Kasumi-1 (cell line): ENCODE results near the gene SUZ12.
"Not testable (repeated sequence)": the region's sequence is repeated elsewhere in the genome, so short reads cannot be mapped to it uniquely, and the experiment has no call there.

Experiments
- DNase-seq, 2 experiments: peaks; one replicate each; lab custom pipeline; 2025; lab: John Stamatoyannopoulos, UW

Gene SUZ12

DNA sequence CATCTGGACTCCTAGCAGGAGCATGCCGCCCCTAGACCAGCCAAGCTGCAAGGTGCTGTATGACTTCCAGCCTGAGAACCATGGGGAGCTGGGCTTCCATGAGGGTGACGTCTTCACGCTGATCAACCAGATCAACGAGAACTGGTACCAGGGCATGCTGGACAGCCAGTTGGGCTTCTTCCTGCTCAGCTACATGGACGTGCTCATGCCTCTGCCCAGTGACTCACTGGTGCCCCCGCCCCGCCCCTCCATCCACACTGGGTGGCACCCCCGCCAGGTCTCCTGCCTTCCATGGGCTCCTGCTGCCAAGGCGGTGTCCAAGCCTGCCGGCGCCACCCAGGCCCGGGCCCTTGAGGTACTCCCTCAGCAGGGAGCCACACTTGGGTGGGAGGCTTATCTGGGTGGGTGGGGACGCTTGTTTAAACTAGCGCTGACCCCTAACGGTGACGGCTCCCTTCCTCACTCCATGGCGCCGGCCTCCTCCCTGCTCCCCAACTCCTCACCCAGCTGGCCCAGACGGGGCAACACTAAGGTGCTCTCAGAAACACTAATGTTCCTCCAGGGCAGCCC lies 104.6 kb downstream of the SUZ12 start:
- not testable (repeated sequence) for DNase-seq

DNA sequence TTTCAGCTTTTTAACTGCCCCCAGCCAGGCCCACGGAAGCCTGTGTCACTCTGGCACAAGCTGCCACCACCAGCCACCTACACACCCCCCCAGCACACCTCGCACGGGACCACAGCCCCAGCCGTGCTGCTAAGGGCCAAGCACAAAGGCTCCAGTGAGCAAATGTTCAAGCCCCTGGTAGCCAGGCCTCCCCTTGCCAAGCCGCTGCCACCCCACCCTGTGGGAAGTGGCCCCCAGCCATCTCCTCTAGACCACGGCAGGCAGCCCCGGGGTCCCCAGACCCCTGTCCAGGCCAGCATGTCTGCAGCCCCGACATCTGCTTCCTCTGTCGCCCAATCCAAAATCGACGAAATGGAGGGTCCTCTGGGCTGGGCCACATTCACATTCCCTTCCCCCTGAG lies 105.5 kb downstream of the SUZ12 start:
- not testable (repeated sequence) for DNase-seq

DNA sequence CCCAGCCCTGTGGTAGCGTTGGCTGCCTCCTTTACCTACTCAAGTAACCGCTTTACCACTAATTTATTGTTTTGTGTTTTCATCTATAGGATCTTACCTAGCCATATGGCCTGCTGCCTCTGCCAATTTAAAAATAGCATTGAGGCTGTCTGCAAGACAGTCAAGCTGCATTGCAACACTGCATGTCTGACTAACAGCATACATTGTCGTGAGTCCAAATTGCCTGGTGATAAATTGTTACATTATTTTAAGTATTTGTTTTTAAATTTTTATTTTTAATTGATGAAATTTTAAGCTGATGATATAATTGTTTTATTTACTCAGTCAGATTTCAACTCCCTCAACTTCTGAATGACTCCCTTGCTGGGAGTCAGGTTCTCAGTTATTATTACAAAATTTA lies 108.8 kb downstream of the SUZ12 start:
- not testable (repeated sequence) for DNase-seq

DNA sequence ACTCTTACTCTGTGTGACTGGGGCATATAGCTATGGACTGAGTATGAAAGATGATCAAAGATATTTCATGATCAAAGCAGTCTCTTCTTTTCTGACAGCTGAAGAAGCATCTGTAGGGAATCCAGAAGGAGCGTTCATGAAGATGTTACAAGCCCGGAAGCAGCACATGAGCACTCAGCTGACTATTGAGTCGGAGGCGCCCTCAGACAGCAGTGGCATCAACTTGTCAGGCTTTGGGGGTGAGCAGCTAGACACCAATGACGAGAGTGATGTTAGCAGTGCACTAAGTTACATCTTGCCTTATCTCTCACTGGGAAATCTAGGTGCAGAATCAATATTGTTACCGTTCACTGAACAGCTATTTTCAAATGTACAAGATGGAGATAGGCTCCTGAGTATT lies 110.9 kb downstream of the SUZ12 start:
- not testable (repeated sequence) for DNase-seq
